GM20431 (cell line): ENCODE data around the gene METTL3.

Source experiments
- in situ Hi-C: fragments of 300-500 bp; cut with MseI, MboI; formaldehyde crosslinking; loops from one replicate; pipeline ENCODE4 v1.15.0; 2020; ENCODE audit warnings: low sequenced_read_pairs; ENCODE audit not compliant: unreplicated experiment

The METTL3 gene

GRCh38 chr14:21527318-21527679 lies 16.2 kb upstream of the METTL3 start:
- in situ Hi-C loops = no loop called here

- in situ Hi-C loops = no loop called here
Measured at GRCh38 chr14:21526672-21527317, 15.7 kb upstream of the METTL3 start.

- in situ Hi-C loops = no loop called here
Measured at GRCh38 chr14:21525962-21526671, 15.0 kb upstream of the METTL3 start, which contains the start of gene SALL2. TSS of gene SALL2 (minus strand) at chr14:21526346. CDS start at chr14:21526127, 219 bp downstream.

GRCh38 chr14:21525571-21525961 lies 14.4 kb upstream of the METTL3 start:
- in situ Hi-C loops = no loop called here

- in situ Hi-C loops = no loop called here
Measured at GRCh38 chr14:21524575-21525490, 13.7 kb upstream of the METTL3 start.

- in situ Hi-C loops = no loop called here
Measured at GRCh38 chr14:21523203-21523602, 12.1 kb upstream of the METTL3 start.

- in situ Hi-C loops = no loop called here
Measured at GRCh38 chr14:21521501-21521900, 10.4 kb upstream of the METTL3 start.

GRCh38 chr14:21520767-21521166 lies 9.6 kb upstream of the METTL3 start:
- in situ Hi-C loops = no loop called here

GRCh38 chr14:21518725-21519124 lies 7.6 kb upstream of the METTL3 start:
- in situ Hi-C loops = no loop called here

- in situ Hi-C loops = no loop called here
Measured at GRCh38 chr14:21514341-21514740, 3.2 kb upstream of the METTL3 start.

GRCh38 chr14:21509432-21510143 lies 1.6 kb downstream of the METTL3 start:
- in situ Hi-C loops = no loop called here

GRCh38 chr14:21506557-21506956 lies 4.6 kb downstream of the METTL3 start:
- in situ Hi-C loops = no loop called here

GRCh38 chr14:21505012-21505553 lies 6.1 kb downstream of the METTL3 start:
- in situ Hi-C loops = no loop called here

GRCh38 chr14:21503376-21503775 lies 7.8 kb downstream of the METTL3 start:
- in situ Hi-C loops = no loop called here

GRCh38 chr14:21501568-21501967 lies 9.6 kb downstream of the METTL3 start:
- in situ Hi-C loops = no loop called here

GRCh38 chr14:21498540-21499526 lies 12.3 kb downstream of the METTL3 start:
- in situ Hi-C loops = no loop called here

GRCh38 chr14:21496453-21496852 lies 14.7 kb downstream of the METTL3 start:
- in situ Hi-C loops = no loop called here

GRCh38 chr14:21494902-21495762 lies 16.0 kb downstream of the METTL3 start:
- in situ Hi-C loops = no loop called here
